HepG2 (cell line): ENCODE data around the gene CDHR3. TPM values are rescaled to one million over a fixed set of nuclear protein-coding genes. Genes with fewer than 3 reads are reported as not detected.

Experiments used
- ATAC-seq: fragments of 200-7000 bp; cut with Tn5 transposase; 3 replicates; pipeline ENCODE4 v1.9.1; 2020; ENCODE audit warnings: mild to moderate bottlenecking, moderate library complexity
- BruUV-seq: library from RNA; stranded (reverse); fragments of 400-500 nt; replicated peaks from 2 replicates; lab custom pipeline; 2021; lab: Mats Ljungman, UMichigan
- CTCF ChIA-PET: fragments of 300-600 bp; formaldehyde crosslinking; extraction: SDS; loops from one replicate; lab custom pipeline; 2021; ENCODE audit warnings: low total read pairs, inconsistent platforms, low intra/inter-chr PET ratio; lab: Yijun Ruan, JAX
- POLR2A ChIA-PET: fragments of 350-600 bp; sonication (Branson Sonifier 250); formaldehyde crosslinking; loops from one replicate; lab custom pipeline; 2020; ENCODE audit warnings: antibody characterized with exemption, inconsistent platforms; lab: Yijun Ruan, JAX
- DNase-seq: peaks from one replicate; pipeline ENCODE4 v3.0.0-alpha.2; 2015; ENCODE audit warnings: low spot score
- FAIRE-seq: peaks from 3 replicates; lab custom pipeline; 2011; peaks lifted over from hg19 to GRCh38; lab: Jason Lieb, UNC
- H2AFZ ChIP-seq: one replicate; pipeline ENCODE4 v1.6.1; 2011; ENCODE audit warnings: low read length, inconsistent platforms
- H3K27ac ChIP-seq: fragments of 300-600 bp; 3 replicates; pipeline ENCODE4 v1.8.0; 2011; ENCODE audit warnings: mixed run types, mild to moderate bottlenecking, mixed read lengths, low read length, inconsistent platforms; ENCODE audit not compliant: insufficient read depth; ENCODE audit errors: extremely low read length
- H3K27me3 ChIP-seq, 2 experiments: fragments of 200-600 bp in 1 of 2; 2 replicates in 1 of 2; 3 replicates in 1 of 2; pipeline versions ENCODE4 v1.6.0 to v1.8.0; 2011; ENCODE audit warnings: low read length in 2 of 2, mild to moderate bottlenecking in 2 of 2, moderate library complexity in 2 of 2, inconsistent platforms in 1 of 2; ENCODE audit not compliant: insufficient read depth in 2 of 2, control insufficient read depth in 1 of 2
- H3K36me3 ChIP-seq, 2 experiments: fragments of 200-600 bp in 1 of 2; replicated peaks in 1 of 2; 2 replicates in 1 of 2; 3 replicates in 1 of 2; pipeline versions ENCODE4 v1.5.1 to v1.8.0; 2011; ENCODE audit warnings: low read length in 2 of 2, inconsistent platforms in 1 of 2; ENCODE audit not compliant: insufficient read depth in 2 of 2, control insufficient read depth in 1 of 2
- H3K4me1 ChIP-seq: 2 replicates; pipeline ENCODE4 v1.5.1; 2012; ENCODE audit warnings: low read length, inconsistent platforms; ENCODE audit not compliant: insufficient read depth
- H3K4me2 ChIP-seq: 2 replicates; pipeline ENCODE4 v1.6.0; 2011; ENCODE audit warnings: low read depth, low read length, inconsistent platforms
- H3K4me3 ChIP-seq, 3 experiments: fragments of 200-600 bp in 1 of 3; sonication (generic), shearing (Covaris generic) in 1 of 3; replicated peaks in 1 of 3; 2 replicates each; pipeline ENCODE4 v1.5.1; 2011 to 2016; ENCODE audit warnings: low read length in 3 of 3, inconsistent platforms in 2 of 3, low read depth in 2 of 3, mild to moderate bottlenecking in 2 of 3, control low read depth in 1 of 3, mixed read lengths in 1 of 3; ENCODE audit not compliant: insufficient read depth in 1 of 3
- H3K79me2 ChIP-seq: one replicate; pipeline ENCODE4 v1.6.1; 2011; ENCODE audit warnings: low read length, inconsistent platforms; ENCODE audit not compliant: insufficient read depth
- H3K9ac ChIP-seq: 2 replicates; pipeline ENCODE4 v1.6.0; 2011; ENCODE audit warnings: mild to moderate bottlenecking, low read depth, low read length, inconsistent platforms; ENCODE audit not compliant: insufficient read depth
- H3K9me3 ChIP-seq: 2 replicates; pipeline ENCODE4 v1.5.1; 2012; ENCODE audit warnings: mild to moderate bottlenecking, low read length
- H4K20me1 ChIP-seq: 2 replicates; pipeline ENCODE4 v1.6.0; 2011; ENCODE audit warnings: inconsistent platforms, mild to moderate bottlenecking, low read length, moderate library complexity; ENCODE audit not compliant: insufficient read depth
- FIP1L1 ChIP-seq: fragments of 200-400 bp; formaldehyde crosslinking; IDR thresholded peaks from 2 replicates; pipeline ENCODE4 v1.6.1; 2018; ENCODE audit warnings: low read depth, mild to moderate bottlenecking, low read length, moderate library complexity, borderline replicate concordance; ENCODE audit not compliant: insufficient read depth
- NFIB ChIP-seq: sonication (generic); formaldehyde crosslinking; IDR thresholded peaks from 2 replicates; pipeline ENCODE4 v1.9.0; 2021; ENCODE audit warnings: missing genetic modification reagents, mild to moderate bottlenecking, borderline replicate concordance
- NR2F1 ChIP-seq, 2 experiments: fragments of 450-650 bp in 1 of 2; formaldehyde crosslinking in 1 of 2; IDR thresholded peaks; 2 replicates each; pipeline versions ENCODE4 v1.5.0 to v1.6.1; 2016 to 2020; ENCODE audit warnings: mild to moderate bottlenecking in 1 of 2, missing compliant biosample characterization in 1 of 2, missing genetic modification reagents in 1 of 2, moderate library complexity in 1 of 2
- NR2F2 ChIP-seq: IDR thresholded peaks from 2 replicates; pipeline ENCODE4 v1.6.1; 2012; ENCODE audit warnings: low read depth, inconsistent platforms, borderline replicate concordance
- TEAD3 ChIP-seq: optimal IDR thresholded peaks from 2 replicates; pipeline ENCODE3; 2016; ENCODE audit warnings: borderline replicate concordance
- XRCC5 ChIP-seq: fragments of 200-400 bp; formaldehyde crosslinking; optimal IDR thresholded peaks from 2 replicates; pipeline ENCODE3; 2017; ENCODE audit warnings: mild to moderate bottlenecking, low read length
- ZNF235 ChIP-seq: sonication (generic); formaldehyde crosslinking; IDR thresholded peaks from 2 replicates; pipeline ENCODE4 v1.8.1; 2023; ENCODE audit warnings: mild to moderate bottlenecking, missing genetic modification reagents, borderline replicate concordance
- ZNF263 ChIP-seq: sonication (generic); formaldehyde crosslinking; IDR thresholded peaks from 2 replicates; pipeline ENCODE4 v1.4.0; 2020; ENCODE audit warnings: missing genetic modification reagents
- ZNF850 ChIP-seq: sonication (generic); formaldehyde crosslinking; conservative IDR thresholded peaks from 2 replicates; pipeline ENCODE4 v1.9.0; 2021; ENCODE audit warnings: mild to moderate bottlenecking, missing genetic modification reagents
- WGBS: methylation state at CpG from one replicate; pipeline ENCODE4 v1.1.6; 2017; ENCODE audit warnings: low lambda C conversion rate; 5-methylcytosine and 5-hydroxymethylcytosine counted together
- in situ Hi-C: cut with HindIII; loops from 2 replicates; pipeline ENCODE4 v1.10.0; 2017; ENCODE audit warnings: low pct_unique_long_range_greater_than_20kb; ENCODE audit not compliant: extremely low pct_ligation_motif_present
- intact Hi-C: fragments of 100-400 bp; cut with micrococcal nuclease; formaldehyde crosslinking; loops from one replicate; pipeline ENCODE4 v1.10.0; 2022; ENCODE audit not compliant: unreplicated experiment
- polyA plus RNA-seq, 8 experiments: library from polyadenylated mRNA; depleted of rRNA in 3 of 8; stranded (reverse) in 7 of 8; unstranded in 1 of 8; fragments of >200 nt; fragmentation: Illumina TruSeq in 4 of 8; extraction: Trizol in 4 of 8; gene quantifications; 2 replicates each; pipeline versions ENCODE4 v1.2.1 to v1.2.3, GENCODE V29; 2011 to 2016; ENCODE audit warnings: low read depth in 4 of 8, missing spikeins in 1 of 8, mixed read lengths in 1 of 8; ENCODE audit not compliant: insufficient read depth in 1 of 8
- total RNA-seq, 5 experiments: library from RNA; depleted of rRNA; stranded (reverse); fragments of >200 nt; fragmentation: Illumina TruSeq; extraction: Trizol; gene quantifications; 2 replicates each; pipeline ENCODE4 v1.2.3, GENCODE V29; 2016; ENCODE audit warnings: low read depth in 1 of 5
- TF ChIP-seq, protein P1 (sequence below): sonication (generic); formaldehyde crosslinking; IDR thresholded peaks from 2 replicates; pipeline ENCODE4 v1.4.0; 2020; ENCODE audit warnings: missing genetic modification reagents; ENCODE audit errors: not compliant biosample characterization
- TF ChIP-seq, protein P2 (sequence below): sonication (generic); formaldehyde crosslinking; conservative IDR thresholded peaks from 2 replicates; pipeline ENCODE4 v1.5.0; 2020; ENCODE audit warnings: missing genetic modification reagents
- TF ChIP-seq, protein P3 (sequence below): sonication (generic); formaldehyde crosslinking; IDR thresholded peaks from 2 replicates; pipeline ENCODE4 v1.8.1; 2023; ENCODE audit warnings: mild to moderate bottlenecking, missing genetic modification reagents, borderline replicate concordance

Gene CDHR3
- total and polyA plus RNA-seq, 2 of the 13 experiments (the other 11 are each of a cell fraction or from before 2014, with no cell fraction given), result 6.5 to 11.8 TPM

DNA sequence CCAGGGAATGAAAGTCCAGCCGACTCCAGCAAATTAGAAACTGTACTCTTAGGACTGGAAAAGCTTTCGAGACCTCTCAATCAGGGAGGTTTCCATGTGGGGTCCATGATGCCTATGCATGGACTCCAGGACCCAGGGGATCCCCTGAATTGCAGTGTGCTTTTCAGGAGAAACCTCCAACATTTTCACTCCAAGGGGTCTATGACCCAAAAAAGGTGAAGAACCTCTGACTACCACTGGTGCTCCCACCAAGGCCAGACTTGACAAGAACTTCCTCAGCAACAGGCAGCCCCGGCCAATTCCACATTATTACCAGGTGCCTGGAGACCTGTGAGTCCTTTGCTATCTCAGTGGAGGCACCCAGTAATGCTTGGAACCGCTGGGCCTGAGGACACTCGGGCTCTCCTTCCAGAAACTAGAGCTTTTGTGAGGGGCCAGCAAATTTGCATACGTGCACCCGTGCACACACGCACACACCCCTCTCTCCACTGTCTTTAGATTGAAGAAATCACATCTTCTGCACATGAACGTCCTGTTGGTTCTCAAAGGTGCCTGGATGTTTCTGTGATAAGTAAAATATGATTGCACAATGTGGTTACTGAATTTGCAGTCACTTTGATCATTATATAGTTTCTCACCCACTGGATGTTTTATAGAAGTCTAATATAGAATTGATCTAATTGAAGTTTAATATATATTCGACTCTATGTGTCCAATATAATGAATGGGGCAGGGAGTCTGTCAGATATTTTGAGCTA lies 94.3 kb downstream of the CDHR3 start:
- no peak for FAIRE-seq
- no peak overlapping the region for H3K4me2 ChIP-seq
- H3K9ac ChIP-seq, result no peak overlapping the region
- no peaks in the 10 kb centered on the region for H3K36me3 ChIP-seq
- CTCF ChIA-PET, result interaction anchor here (4.5 kb wide), 1 partner anchor 96 kb away, joined by 94 read pairs; no protein-coding TSS in a partner anchor
- H3K4me1 ChIP-seq, result peaks cover 38% of the 10 kb centered on the region
- H3K9me3 ChIP-seq, result no peaks in the 10 kb centered on the region
- in situ Hi-C loops (loop anchor here (5.0 kb wide), 1 partner anchor 95 kb away; no protein-coding TSS in a partner anchor), intact Hi-C loops (loop anchor here (1.0 to 10.0 kb wide), 3 partner anchors 97 to 407 kb away; no protein-coding TSS in a partner anchor)
- H3K79me2 ChIP-seq, result no peaks in the 10 kb centered on the region
- no peak overlapping the region for H3K27ac ChIP-seq
- peaks cover 0 to 17% of the 10 kb centered on the region in 2 experiments; a peak in 2 of 5 replicates for H3K27me3 ChIP-seq
- no TSS peak for BruUV-seq
- no peak overlapping the region for H3K4me3 ChIP-seq
- POLR2A ChIA-PET, result no interaction called here
- ATAC-seq, result no peak
- no peaks in the 10 kb centered on the region for H4K20me1 ChIP-seq
- H2AFZ ChIP-seq, result no peak overlapping the region
- no peak for TF ChIP-seq FIP1L1
- TF ChIP-seq ZNF263, result 0 out of 2 replicates have a peak, but pooled peaks have one; percentile 12
- TF ChIP-seq, protein P1, sequence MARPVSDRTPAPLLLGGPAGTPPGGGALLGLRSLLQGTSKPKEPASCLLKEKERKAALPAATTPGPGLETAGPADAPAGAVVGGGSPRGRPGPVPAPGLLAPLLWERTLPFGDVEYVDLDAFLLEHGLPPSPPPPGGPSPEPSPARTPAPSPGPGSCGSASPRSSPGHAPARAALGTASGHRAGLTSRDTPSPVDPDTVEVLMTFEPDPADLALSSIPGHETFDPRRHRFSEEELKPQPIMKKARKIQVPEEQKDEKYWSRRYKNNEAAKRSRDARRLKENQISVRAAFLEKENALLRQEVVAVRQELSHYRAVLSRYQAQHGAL (CRISPR knock-in tag), result no peak
- TF ChIP-seq NFIB (CRISPR knock-in tag), result no peak
- TF ChIP-seq XRCC5, result peak; percentile 36
- TF ChIP-seq, protein P2, sequence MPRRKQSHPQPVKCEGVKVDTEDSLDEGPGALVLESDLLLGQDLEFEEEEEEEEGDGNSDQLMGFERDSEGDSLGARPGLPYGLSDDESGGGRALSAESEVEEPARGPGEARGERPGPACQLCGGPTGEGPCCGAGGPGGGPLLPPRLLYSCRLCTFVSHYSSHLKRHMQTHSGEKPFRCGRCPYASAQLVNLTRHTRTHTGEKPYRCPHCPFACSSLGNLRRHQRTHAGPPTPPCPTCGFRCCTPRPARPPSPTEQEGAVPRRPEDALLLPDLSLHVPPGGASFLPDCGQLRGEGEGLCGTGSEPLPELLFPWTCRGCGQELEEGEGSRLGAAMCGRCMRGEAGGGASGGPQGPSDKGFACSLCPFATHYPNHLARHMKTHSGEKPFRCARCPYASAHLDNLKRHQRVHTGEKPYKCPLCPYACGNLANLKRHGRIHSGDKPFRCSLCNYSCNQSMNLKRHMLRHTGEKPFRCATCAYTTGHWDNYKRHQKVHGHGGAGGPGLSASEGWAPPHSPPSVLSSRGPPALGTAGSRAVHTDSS (CRISPR knock-in tag), result no peak
- no peak for TF ChIP-seq TEAD3 (CRISPR knock-in tag)
- no peak for TF ChIP-seq ZNF235 (CRISPR knock-in tag)
- no peak for TF ChIP-seq ZNF850 (CRISPR knock-in tag)
- no peak for TF ChIP-seq NR2F1 (CRISPR knock-in tag; IDR thresholded peaks at IDR 0.05)
- TF ChIP-seq, protein P3, sequence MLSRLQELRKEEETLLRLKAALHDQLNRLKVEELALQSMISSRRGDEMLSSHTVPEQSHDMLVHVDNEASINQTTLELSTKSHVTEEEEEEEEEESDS (CRISPR knock-in tag), result peak; percentile 34; the same call in 1 of the 2 replicates
- TF ChIP-seq NR2F2, result no peak
- no peak for DNase-seq
- WGBS, result 29% methylated on average over 8 of the region's 10 CpGs
